Spleen (tissue), 7 donors: ENCODE data around the gene CCNY.

Source experiments
- CTCF ChIP-seq, 11 experiments: fragments of 200-600 bp in 7 of 11; fragments of 450-650 bp in 4 of 11; sonication (generic) in 4 of 11; IDR thresholded peaks in 8 of 11; conservative IDR thresholded peaks in 3 of 11; 1 replicate in 7 of 11; 2 replicates in 4 of 11; pipeline versions ENCODE4 v1.4.0 to v1.8.0; 2016 to 2021; ENCODE audit warnings: antibody characterized with exemption in 11 of 11, inconsistent platforms in 4 of 11, mild to moderate bottlenecking in 1 of 11
- POLR2A ChIP-seq, 3 donors: fragments of 450-650 bp; IDR thresholded peaks; one replicate each; pipeline ENCODE4 v1.5.1; 2017; ENCODE audit warnings: antibody characterized with exemption in 3 of 3, mild to moderate bottlenecking in 1 of 3
- donor health status: DM: no; HTN: no; CAD: no; lungs with moderate emphysema.
- donor health status: DM: no; HTN: no; CAD: no.
- donor health status: DM: no; HTN: no; CAD: no.

GRCh38 chr10:35367982-35368381, 31.7 kb downstream of the CCNY start:
- TF ChIP-seq CTCF (IDR thresholded peaks at IDR 0.05 in 8 of 11, conservative IDR thresholded peaks at IDR 0.05 in 3 of 11) (no peak), POLR2A (IDR thresholded peaks at IDR 0.05) (no peak)
